Glomerular visceral epithelial cell (primary cell): ENCODE results near the gene MSRB1.

Experiments
- DNase-seq: peaks from one replicate; pipeline ENCODE4 v3.0.0-alpha.2; 2016; ENCODE audit errors: extremely low spot score

The MSRB1 gene

GRCh38 chr16:1895949-1896675 lies 46.9 kb downstream of the MSRB1 start:
- no peak for DNase-seq

- DNase-seq = no peak
Measured at GRCh38 chr16:1895068-1895467, 47.9 kb downstream of the MSRB1 start.

- no peak for DNase-seq
Measured at GRCh38 chr16:1890708-1891050, 52.3 kb downstream of the MSRB1 start.

GRCh38 chr16:1890024-1890707 lies 52.8 kb downstream of the MSRB1 start:
- no peak for DNase-seq
